Fibroblast of mammary gland (primary cell): Measurements from ENCODE around the gene ATG9B.
A peak's percentile ranks its signal among the peaks of the same experiment; 100 is the strongest.

Source experiments
- DNase-seq: peaks from one replicate; pipeline ENCODE4 v3.0.0-alpha.2; 2010; ENCODE audit warnings: low read depth
- H3K4me3 ChIP-seq: 2 replicates; pipeline ENCODE4 v1.5.1; 2011; ENCODE audit warnings: low read depth, mild to moderate bottlenecking, low read length, moderate library complexity; ENCODE audit not compliant: control insufficient read depth
- TF ChIP-seq, protein P1 (sequence below): conservative IDR thresholded peaks from 2 replicates; pipeline ENCODE4 v1.5.1; 2011; ENCODE audit warnings: low read depth, low read length, inconsistent platforms; ENCODE audit not compliant: control insufficient read depth, insufficient read depth

ATG9B gene

DNA sequence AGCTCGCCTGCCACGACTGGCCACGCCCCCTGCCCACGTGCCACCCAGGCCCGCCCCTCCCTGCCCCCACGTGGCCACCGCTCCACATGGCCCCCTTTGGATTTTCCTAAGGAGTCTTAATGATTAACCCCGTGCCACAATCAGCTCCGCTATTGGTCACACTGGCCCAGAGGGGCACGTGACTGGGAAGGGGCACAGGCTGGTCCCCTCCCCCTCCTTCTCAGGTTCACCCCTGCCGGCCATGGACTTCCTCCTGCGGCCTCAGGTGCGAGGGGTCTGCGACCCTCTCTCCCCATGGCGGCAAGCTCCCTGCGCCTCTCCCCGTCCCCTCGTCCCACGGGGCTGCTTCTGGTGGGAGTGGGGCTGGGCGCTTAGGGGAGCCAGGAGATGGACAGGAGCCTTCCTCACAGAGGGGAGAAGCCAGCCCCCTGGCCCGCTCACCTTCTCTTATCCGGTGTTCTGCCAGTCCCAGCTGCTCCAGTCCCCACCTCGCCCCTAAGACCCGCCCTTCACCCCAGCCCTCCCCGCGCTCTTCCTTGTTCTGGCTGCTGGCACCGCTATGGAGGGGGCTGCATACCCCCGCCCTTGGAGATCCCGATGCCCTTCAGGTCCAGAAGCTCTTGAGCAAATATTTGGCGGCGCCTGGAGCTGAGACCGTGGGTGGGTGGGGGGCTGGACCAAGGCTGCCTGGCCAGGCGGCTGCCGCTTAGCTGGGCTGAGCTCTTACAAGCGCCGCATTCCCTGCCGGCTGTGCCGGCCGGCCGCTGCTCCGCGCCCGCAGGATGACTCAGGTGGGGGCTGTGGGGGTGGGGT lies 38.3 kb upstream of the ATG9B start:
- TF ChIP-seq, protein P1, sequence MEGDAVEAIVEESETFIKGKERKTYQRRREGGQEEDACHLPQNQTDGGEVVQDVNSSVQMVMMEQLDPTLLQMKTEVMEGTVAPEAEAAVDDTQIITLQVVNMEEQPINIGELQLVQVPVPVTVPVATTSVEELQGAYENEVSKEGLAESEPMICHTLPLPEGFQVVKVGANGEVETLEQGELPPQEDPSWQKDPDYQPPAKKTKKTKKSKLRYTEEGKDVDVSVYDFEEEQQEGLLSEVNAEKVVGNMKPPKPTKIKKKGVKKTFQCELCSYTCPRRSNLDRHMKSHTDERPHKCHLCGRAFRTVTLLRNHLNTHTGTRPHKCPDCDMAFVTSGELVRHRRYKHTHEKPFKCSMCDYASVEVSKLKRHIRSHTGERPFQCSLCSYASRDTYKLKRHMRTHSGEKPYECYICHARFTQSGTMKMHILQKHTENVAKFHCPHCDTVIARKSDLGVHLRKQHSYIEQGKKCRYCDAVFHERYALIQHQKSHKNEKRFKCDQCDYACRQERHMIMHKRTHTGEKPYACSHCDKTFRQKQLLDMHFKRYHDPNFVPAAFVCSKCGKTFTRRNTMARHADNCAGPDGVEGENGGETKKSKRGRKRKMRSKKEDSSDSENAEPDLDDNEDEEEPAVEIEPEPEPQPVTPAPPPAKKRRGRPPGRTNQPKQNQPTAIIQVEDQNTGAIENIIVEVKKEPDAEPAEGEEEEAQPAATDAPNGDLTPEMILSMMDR = no peak
- H3K4me3 ChIP-seq = peak overlapping the region; percentile 34
- peak; percentile 75 for DNase-seq

DNA sequence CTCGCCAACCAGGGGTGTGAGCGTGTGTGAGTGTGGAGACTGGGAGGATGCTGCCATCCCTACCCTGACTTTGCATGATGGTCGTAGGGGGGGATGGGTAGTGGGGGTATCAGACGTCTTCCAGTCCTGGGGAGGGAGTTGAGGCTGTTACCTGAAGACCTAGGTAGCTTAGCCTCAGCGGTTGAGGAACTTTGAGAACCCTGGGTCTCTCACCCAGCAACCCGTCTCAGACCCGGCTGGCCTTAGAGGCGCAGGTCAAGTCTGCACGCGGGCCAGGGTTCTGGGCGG lies 37.8 kb upstream of the ATG9B start:
- no peak for DNase-seq
- TF ChIP-seq, protein P1 = no peak
- H3K4me3 ChIP-seq = no peak overlapping the region

DNA sequence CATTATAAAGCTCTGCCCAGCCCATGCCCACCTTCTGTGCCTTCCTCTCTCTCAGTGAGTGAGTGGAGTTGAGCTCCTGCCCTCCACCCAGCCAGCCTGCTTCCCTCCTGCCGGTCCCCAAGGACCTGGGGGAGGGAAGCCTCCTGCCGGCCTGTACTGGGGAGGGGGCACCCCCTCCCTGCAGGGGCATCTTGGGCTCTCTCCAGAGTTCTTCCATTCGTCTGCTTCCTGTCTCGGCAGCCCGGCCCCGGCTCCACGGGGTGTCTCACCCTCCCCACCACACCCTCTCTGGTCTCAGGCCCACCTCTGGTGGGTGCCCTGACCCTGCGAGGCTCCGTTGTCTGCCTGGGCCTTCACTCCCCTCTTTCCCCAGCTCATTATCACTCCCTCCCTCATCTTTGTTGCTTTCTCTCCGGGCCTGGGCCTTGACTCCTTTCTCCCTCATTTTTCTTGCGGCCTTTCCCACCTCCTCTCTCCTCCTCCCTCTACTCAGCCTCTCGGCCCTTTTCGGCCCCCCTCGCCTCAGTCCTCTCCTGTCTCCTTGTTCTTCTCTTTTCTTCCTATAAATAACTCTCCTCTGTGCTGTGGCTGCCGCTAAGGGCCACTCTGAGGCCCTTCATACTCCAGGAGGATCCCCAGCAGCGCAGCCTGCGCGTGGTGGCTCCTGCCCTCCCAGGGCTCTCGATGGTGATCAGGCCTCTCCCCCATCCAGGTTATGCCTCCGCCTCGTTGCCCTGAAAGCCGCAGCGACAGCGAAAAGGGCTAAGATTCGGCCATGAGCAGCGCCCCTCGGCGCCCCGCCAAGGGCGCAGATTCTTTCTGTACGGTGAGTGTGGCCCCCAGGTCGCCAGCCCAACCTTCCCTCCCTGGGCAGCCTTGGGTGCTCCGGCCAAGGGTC lies 37.2 kb upstream of the ATG9B start:
- TF ChIP-seq, protein P1 = no peak
- peak overlapping the region; percentile 78 for H3K4me3 ChIP-seq
- DNase-seq = no peak

DNA sequence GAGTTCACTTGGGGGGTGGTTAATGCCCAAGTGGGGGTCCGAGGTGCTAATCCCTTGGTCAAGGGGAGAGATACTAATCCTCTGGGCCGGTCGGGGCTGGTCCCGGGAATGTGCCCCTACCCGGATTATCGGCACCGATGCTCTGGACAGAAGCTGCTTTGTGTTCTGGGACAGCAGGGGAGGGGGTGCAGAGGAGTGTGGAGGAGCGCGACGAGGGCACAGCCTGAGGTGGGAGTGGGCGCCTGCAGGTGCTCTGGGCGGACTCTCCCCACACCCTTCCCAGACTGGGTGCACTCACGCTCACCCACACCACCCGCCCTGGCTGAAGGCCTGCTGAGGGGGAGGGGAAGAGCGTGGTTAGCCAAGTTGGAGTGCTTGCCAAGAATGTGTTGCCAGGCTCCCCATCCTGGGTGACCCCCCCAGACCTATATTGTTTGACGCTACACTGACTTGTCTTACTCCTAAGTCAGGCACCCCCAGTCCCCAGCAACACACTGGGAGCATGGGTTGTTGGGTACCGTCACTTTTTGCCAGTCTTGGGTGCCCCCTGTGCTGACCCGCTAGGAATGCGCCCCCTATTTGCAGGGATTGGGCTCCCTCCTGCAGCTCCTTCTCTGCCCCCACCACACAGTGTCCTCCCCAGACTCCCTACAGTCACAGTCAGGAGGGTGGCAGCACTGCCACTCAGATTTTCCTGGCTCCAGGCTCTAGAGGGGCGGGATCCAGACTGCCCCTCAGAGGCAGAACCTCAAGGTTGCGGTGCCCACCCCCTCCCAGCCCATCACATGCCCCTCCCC lies 36.3 kb upstream of the ATG9B start:
- peak; percentile 36 for DNase-seq
- peak overlapping the region; percentile 78 for H3K4me3 ChIP-seq
- TF ChIP-seq, protein P1 = peak; percentile 6

DNA sequence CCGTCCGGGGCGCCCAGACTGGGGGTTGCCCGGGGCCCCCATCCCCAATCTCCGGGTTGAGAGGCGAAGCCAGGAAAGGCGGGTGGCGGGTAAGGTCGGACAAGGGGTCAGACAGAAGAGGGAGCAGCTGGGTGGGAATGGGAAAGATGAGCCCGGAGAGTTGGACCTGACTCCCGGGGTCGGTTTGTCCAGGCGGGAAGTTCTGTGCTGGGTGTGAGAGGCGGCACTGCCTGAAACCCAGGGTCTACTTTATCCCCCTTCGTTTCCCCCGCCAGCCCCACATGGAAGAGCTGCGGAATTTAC lies 35.8 kb upstream of the ATG9B start:
- peak overlapping the region; percentile 78 for H3K4me3 ChIP-seq
- TF ChIP-seq, protein P1 = no peak
- no peak for DNase-seq

DNA sequence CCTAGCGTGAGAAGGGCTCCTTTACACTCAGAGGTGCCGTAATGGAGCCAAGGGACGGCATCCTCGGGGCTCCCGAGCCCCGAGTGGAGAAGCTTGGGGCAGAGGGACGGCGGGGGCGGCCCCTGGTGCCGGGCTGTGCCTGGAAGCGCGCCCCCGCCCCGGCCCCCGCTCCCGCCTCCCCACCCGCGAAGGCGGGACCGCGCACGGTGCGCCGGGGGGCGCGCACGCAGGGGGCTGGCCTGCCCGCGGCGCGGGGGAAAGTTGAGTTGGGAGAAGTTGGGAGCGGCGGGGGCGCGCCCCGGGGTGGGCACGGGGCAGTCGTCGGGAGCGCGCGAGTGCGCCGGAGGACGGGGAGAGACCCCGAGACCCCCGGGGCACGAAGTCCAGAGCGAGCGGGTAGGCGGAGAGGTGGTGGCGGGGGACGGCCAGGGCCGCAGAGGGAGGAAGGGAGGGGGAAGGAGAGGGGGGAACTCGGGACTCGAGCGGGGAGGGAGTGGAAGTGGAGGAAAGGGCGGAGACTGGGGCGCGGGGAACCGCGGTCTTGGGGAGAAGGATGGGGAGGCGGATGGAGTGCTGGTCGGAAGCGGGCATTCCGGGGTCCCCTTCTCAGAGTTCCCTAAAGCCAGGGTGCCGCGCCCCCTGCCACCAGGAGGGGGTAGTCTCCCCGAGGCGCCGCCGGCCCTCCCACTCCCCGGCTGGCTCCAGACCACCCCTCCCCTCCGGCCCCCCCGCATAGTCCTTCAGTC lies 35.2 kb upstream of the ATG9B start, which contains the start of gene SLC4A2:
SLC4A2 (plus strand) TSS at position 223 of the 746 bp plus-strand sequence. CDS start 2,399 bp downstream, outside the sequence.
- TF ChIP-seq, protein P1 = peak; percentile 25
- DNase-seq = peak; percentile 59
- peak within 1 kb of the TSS; percentile 78 for H3K4me3 ChIP-seq
